AG20443 (cell line): ENCODE results near the gene SPTB.
"Not testable (repeated sequence)": the region's sequence is repeated elsewhere in the genome, so short reads cannot be mapped to it uniquely, and the experiment has no call there.

Experiments
- DNase-seq: peaks from one replicate; pipeline ENCODE4 v3.0.0; 2012; ENCODE audit warnings: low spot score, mixed read lengths

Gene SPTB

DNA sequence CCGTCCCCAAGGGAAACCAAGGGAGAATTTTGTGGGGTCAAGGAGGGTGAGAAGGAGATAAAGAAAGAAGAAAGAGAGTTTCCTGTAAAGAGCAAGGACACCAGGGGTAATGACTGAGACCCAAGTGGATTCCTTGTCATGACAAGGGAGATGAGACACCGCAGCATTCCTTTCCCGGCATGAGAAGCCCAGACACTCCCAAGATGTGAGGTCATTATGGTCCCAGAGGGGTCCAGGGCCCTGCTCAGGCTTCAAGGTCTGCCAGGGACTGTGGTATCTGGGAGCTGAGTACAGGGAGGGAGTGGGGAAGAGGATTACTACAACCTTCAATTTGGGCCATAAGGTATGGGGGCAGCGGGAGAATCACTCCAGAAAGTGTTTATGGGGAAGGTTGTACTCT is 58.1 kb downstream of the SPTB start:
- DNase-seq, result no peak

DNA sequence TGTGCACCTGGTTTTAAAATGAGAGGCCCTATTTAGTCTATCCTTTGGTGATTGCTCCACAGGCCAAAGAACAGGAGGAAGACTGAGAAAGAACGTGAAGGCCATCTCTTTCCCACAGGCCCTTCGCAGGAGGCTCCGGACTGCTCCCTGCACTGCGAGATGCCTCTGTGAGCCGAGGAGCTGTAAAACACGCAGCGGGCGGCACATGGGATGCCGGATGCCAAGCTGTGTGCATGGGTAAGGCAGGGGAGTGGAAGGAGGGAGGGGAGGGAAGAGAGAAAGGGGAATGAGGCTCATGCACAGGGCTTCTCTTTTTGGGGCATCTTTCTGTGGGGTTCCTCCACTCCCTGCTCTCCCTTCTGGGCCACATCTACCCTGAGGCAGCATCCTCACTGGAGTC is 61.6 kb downstream of the SPTB start:
- no peak for DNase-seq

DNA sequence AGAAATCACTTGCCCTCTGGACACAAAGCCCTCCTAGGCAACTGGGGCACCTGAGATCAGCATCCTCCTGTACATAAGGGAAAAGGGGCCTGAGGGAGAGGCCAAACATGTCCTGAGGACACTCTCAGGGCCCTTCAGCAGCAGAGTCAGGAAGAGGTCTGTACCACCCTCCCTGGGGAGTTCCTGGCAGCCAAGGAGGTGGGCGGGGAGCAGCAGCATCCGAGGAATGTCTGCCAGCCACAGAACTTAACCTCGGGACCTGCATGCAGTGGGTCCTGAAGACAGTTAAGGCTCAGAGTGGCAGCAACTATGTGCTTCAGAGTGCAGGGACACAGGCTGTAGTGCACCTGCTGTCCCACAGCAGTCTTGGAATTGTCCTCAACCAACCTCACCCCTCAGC is 62.1 kb downstream of the SPTB start:
- peak; percentile 41 for DNase-seq

DNA sequence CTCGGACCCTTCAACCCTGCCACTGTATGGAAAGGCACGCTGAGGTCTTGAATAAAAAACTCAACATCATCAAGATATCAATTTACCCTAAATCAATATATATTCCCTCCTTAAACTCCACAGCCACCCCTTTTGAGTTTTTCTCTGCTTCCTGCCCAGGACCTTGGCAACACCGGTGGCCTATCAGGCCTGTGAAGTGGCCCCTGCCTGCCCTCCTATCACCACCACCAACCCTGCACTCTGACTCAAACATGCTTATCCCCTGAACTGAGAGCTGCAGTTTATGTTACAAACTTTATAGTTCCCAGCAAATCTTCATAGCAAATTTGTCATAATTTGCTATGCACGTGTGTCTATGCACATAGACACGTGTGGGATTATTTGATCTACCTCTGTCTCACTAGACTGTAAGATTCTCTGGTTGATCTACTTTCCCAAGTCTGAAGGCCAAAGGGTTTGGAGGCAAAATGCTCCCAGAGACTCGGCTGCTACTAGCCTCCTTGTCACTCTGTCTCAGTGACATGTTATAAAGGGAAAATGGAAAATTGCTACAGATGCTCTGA is 63.4 kb downstream of the SPTB start:
- no peak for DNase-seq

DNA sequence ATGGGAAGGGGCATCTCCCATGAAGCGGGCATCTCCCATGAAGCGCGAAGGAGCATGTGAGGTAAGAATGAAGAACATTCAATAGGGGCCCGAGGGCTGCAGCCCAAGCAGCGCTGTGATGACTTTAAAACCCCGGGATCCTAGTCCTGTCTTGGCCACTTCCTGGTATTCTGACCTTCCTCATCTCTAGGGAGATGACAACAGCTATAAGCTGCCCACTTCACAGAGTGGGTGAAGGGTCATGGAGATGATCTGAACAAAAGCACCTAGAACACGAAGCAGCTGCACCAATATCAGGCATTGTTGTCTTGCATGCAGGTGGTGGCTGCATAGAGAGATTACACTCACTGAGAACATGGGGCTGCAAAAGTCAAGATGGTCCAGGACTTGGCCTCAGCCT is 64.5 kb downstream of the SPTB start:
- no peak for DNase-seq

GRCh38 chr14:64812412-64812811 is 67.3 kb downstream of the SPTB start:
- DNase-seq, result no peak

DNA sequence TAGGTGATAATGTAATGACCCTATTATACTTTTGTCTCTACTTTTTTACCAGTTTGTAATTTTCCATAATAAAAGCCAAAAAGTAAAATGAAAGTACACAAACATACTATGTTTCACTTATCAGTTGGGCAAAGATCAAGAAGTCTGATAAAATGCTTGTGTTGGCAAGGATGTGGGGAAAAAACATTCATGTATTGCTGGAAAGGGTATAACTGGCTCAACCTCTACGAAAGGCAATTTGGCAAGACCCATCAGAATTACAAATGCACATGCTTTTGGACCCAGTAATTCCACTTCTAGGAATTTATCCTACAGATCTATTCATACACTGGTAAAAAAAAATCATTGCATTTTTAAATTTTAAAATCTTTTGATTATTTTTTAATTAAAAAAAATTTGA is 68.0 kb downstream of the SPTB start:
- no peak for DNase-seq

DNA sequence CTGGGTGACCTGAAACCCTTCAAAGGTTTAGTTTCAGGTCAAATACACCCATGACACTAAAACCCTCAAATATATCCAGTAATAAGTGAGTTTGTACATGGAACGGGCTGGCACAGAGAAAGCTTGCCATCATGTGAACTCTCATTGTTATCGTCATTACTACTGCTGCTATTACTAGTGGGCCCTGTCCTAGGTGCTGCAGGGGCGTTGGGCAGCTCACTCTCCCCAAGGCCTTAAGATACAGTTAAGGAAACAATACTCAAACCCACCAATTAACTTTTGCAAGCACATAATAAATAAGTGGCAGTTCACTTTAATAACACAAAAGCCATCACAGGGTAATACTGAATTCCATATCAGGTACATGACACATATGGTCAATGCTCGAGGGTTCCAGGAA is 71.3 kb downstream of the SPTB start:
- no peak for DNase-seq

GRCh38 chr14:64807551-64807950 is 72.2 kb downstream of the SPTB start:
- no peak for DNase-seq

GRCh38 chr14:64806862-64807495 is 72.7 kb downstream of the SPTB start:
- no peak for DNase-seq

DNA sequence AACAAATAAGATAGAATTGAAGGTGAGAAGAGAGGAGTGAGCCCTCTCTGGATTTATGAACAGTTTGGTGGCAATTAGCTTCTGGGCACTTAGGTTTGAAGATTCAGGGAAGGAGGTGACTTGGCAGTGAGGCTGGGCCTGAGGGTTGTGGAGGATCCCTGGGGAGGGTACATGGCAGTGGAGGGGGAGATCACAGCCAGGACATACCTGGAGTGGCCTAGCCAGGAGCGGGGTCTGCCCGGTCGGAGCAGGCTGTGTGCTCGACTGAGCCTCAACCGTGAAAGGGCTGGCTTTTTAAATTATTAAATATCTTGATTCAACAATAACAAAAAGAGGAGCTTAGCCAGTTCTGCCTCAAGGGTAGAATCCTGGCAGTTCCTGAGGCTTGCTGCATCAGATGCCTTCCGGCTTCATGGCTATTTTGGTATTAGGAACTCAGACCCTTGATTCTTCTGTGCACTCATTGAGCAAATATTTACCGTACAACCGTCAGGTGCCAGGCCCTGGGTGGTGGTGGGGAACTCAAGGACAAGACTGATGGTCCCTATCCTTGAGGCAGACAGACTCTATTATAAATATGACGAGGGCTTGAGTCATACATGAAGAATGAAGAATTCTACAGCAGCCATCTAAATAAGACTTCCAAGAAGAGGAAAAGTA is 73.4 kb downstream of the SPTB start:
- DNase-seq, result peak; percentile 75

DNA sequence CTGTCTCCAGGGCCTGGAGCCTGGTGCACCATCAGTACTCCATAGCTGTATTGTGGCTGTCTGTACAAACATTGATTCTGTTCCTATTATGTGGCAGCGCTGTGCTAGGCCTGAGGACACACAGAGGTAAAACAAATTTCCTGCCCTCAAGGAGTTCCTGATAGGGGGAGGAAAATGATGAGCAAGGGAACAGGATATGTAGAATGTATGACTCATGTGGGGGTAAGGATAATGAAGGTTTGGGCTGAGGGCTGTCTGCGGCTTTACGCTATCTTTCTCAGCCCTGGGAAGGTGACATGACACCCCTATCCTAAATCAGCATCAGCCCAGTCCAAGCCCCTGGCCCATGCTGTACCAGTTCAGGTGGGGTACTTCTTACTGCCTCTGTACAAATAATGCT is 74.1 kb downstream of the SPTB start:
- not testable (repeated sequence) for DNase-seq

DNA sequence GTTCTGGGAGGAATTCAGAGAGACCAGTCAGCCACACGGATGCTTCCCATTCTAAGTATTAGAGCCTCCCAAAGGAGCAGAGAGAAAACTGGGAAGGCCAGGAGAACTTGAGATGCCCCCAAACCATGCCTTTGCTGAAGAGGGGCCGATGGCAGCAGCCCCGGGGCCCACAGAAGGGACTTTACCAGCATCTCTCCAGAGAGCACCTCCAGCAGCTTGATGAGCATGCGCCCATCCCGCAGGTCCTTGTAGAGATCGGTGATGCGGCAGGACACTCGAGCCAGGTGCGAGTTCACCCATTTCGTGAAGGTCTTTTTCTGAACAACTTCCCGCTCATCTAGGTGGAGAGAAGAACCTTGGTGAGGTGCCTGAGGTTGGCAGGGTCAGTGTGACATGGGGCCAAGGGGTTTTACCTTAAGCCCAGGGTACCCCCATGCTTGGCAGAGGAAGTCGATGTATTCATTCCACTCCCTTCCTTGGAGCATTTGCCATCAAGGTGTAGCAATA is 74.9 kb downstream of the SPTB start:
- no peak for DNase-seq

- DNase-seq, result peak; percentile 48
These were observed 77.9 kb downstream of the SPTB start for GRCh38 chr14:64801800-64802199.

GRCh38 chr14:64801046-64801445 is 78.7 kb downstream of the SPTB start:
- DNase-seq, result no peak

- peak; percentile 61 for DNase-seq
These were observed 79.7 kb downstream of the SPTB start for GRCh38 chr14:64800000-64800399.

DNA sequence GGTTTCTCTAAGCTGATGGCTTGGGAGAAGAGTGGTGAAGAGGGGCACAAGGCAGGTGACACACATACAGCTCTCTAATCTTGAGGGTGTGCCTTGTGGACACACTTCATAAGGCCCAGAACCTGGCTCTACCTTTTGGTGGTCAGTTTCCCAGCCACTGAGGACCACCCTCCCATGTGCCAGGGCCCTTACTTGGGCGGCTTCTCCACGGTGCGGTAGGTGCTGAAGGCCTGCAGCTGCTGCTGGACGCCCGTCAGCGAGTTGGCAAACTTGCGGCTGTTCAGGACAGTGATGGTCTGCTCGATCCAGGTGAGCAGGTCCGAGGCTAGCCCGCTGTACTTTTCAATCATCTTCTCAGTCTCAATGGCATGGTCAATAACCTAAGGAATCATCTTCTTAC is 80.2 kb downstream of the SPTB start:
- DNase-seq, result no peak

GRCh38 chr14:64796369-64796768 is 83.3 kb downstream of the SPTB start:
- no peak for DNase-seq

DNA sequence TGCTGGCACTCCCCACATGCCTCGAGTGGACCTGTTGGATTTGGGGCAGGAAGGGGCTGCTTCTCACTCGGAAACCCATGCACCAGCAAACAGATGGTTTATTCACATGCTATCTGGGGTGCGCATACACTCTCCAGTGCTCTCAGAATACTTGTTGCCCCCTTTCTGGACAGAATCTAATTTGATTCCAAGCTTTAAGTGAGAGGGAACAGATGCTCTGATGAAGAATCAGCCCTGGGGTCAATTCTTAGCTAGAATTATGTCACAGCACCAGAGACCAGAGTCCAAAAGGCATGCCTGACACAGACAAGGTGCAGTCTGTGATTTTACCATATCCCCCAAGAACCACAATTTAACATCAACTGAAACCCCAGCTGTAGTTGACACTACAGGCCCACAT is 83.8 kb downstream of the SPTB start:
- DNase-seq, result no peak

DNA sequence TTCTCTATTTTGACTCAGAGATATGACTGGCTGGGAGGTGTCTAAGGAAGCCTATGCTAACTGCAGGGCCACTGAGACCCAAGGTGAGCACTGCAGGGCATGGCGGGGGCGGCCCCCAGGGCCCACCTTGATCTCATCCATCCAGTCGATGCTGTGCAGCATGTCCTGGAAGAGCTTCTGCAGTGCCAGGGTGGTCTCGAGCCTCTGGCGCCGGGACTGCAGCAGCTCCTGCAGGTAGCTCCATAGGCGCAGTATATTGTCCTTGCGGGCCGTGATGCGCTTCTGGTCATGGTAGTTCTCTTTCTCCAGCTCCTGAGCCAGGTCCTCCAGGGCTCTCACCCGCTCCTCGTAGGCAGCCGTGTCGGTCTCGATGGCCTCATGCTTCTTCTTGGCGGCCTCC is 84.5 kb downstream of the SPTB start:
- no peak for DNase-seq

DNA sequence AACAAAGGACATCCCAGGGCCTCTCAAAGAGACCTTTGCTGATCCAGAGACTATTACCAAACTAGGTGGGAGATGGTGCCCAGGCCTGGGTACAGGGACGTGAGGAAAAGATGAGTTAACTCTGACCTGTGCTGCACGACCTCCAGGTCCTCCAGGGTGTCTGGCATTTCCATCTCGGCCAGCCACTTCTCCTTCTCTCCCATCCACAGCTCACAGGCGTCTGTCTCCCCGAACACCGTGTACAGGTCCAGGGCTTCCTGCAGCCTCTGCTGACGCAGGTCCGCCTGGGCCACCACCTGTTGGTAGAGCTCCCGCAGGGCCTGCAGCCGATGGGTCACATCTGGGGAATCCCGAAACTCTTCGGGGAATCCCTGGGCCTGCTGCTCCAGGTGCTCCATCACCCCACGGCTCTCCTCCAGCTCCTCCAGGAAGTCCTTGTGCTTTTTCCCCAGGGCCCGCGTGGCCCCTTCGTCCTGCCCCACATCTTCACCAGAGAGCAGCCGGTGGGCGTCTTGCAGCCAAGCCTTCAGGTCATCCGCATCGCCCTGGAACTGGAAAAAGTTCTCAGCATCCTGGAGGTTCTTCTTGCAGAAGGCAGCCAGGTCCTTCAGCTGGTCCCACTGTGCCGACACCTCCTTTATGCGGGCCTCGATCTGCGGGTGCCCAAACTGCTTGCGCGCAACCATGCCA is 86.7 kb downstream of the SPTB start:
- DNase-seq, result no peak

DNA sequence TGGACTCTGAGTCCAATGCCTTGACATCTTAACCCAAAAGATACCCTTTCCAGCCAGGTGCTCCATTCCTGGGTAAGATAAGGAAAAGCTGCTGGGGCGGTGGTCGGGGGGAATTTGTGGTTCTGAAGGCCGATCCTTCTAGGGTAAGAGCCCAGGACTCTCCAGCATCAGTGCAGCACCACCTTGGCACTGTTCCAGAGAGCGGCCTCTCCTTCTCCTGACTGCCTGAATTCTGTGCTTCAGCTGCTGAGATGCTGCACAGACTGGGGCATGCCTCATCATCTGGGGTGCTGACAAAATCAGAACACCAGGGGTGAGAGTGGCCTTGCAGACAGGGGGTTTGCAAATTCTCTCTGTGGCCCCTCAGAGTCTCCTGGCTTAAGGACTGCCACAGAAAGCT is 87.5 kb downstream of the SPTB start:
- DNase-seq, result no peak

DNA sequence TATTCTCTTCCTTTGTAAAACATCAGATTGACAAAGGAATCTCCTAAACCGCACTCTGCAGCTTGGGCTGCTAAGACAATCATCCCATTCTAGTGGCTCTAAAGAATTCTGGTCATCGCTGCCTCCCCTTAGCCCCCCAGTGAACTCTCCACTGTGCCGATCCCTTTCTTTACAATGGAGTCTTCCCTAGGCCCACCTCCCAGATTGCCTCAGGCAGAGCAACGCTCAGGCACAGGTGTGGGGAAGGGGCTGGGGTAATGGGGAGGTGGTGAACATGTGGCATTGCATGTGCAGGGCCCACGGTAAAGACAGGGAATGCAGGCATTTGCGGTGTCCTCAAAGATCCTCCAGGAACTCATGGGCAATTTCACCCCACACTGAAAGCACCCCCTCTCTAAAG is 89.2 kb downstream of the SPTB start:
- no peak for DNase-seq
